NCI-H69 (cell line): ENCODE measurements around the gene ZSWIM4.
"Not testable (repeated sequence)": the region's sequence is repeated elsewhere in the genome, so short reads cannot be mapped to it uniquely, and the experiment has no call there.

Source experiments
- DNase-seq: peaks from one replicate; lab custom pipeline; 2025; lab: John Stamatoyannopoulos, UW

Gene ZSWIM4

GRCh38 chr19:13849991-13850909 is 55.0 kb downstream of the ZSWIM4 start:
- DNase-seq: peak; percentile 94

GRCh38 chr19:13850910-13851733 is 55.9 kb downstream of the ZSWIM4 start:
- DNase-seq: peak; percentile 76

- DNase-seq: not testable (repeated sequence)
Measured at GRCh38 chr19:13851734-13852114, 56.5 kb downstream of the ZSWIM4 start.

- not testable (repeated sequence) for DNase-seq
Measured at GRCh38 chr19:13852171-13852707, 57.0 kb downstream of the ZSWIM4 start.

- no peak for DNase-seq
Measured at GRCh38 chr19:13856497-13856896, 61.3 kb downstream of the ZSWIM4 start.

- DNase-seq: peak; percentile 67
Measured at GRCh38 chr19:13859361-13859880, 64.2 kb downstream of the ZSWIM4 start.

- no peak for DNase-seq
Measured at GRCh38 chr19:13860679-13861391, 65.6 kb downstream of the ZSWIM4 start.

GRCh38 chr19:13861392-13861713 is 66.1 kb downstream of the ZSWIM4 start:
- DNase-seq: peak; percentile 16

- DNase-seq: peak; percentile 85
Measured at GRCh38 chr19:13861714-13862531, 66.7 kb downstream of the ZSWIM4 start.

- peak; percentile 63 for DNase-seq
Measured at GRCh38 chr19:13864046-13864666, 68.9 kb downstream of the ZSWIM4 start.

GRCh38 chr19:13864667-13865570 is 69.7 kb downstream of the ZSWIM4 start:
- peak; percentile 73 for DNase-seq

GRCh38 chr19:13865571-13866462 is 70.6 kb downstream of the ZSWIM4 start:
- peak; percentile 65 for DNase-seq

GRCh38 chr19:13866463-13867046 is 71.3 kb downstream of the ZSWIM4 start:
- DNase-seq: no peak

- no peak for DNase-seq
Measured at GRCh38 chr19:13868663-13869062, 73.4 kb downstream of the ZSWIM4 start.

- no peak for DNase-seq
Measured at GRCh38 chr19:13869281-13869680, 74.0 kb downstream of the ZSWIM4 start.

GRCh38 chr19:13870873-13871272 is 75.6 kb downstream of the ZSWIM4 start:
- no peak for DNase-seq

GRCh38 chr19:13872339-13872694 is 77.1 kb downstream of the ZSWIM4 start:
- DNase-seq: no peak
